SK-N-SH (cell line): ENCODE data around the gene CST9L. TPM values are rescaled to one million over a fixed set of nuclear protein-coding genes. Genes with fewer than 3 reads are reported as not detected.

Experiments
- CTCF ChIA-PET: fragments of 300-600, 350-600 bp; formaldehyde crosslinking; extraction: SDS; loops from one replicate; lab custom pipeline; 2021; lab: Yijun Ruan, JAX
- POLR2A ChIA-PET: fragments of 350-600 bp; sonication (Branson Sonifier 250); formaldehyde crosslinking; extraction: SDS; loops from one replicate; lab custom pipeline; 2020; ENCODE audit warnings: antibody characterized with exemption, inconsistent platforms; lab: Yijun Ruan, JAX
- DNase-seq: peaks from one replicate; pipeline ENCODE4 v3.0.0; 2012
- H2AFZ ChIP-seq: fragments of 200-600 bp; sonication (generic); 2 replicates; pipeline ENCODE4 v1.8.1; 2016; ENCODE audit warnings: antibody characterized with exemption, mild to moderate bottlenecking, low read depth
- H3F3A ChIP-seq: fragments of 200-600 bp; sonication (generic); replicated peaks from 2 replicates; pipeline ENCODE3; 2016; ENCODE audit warnings: antibody characterized with exemption, mild to moderate bottlenecking; ENCODE audit not compliant: insufficient read depth
- H3K27ac ChIP-seq, 2 experiments: fragments of 200-500 bp in 1 of 2; fragments of 200-600 bp in 1 of 2; sonication (Bioruptor generic) in 1 of 2; sonication (generic), shearing (Covaris generic) in 1 of 2; 2 replicates each; pipeline versions ENCODE4 v1.5.1 to v1.6.1; 2014 to 2016; ENCODE audit warnings: low read depth in 2 of 2, inconsistent platforms in 1 of 2, low read length in 1 of 2, mild to moderate bottlenecking in 1 of 2, mixed read lengths in 1 of 2
- H3K27me3 ChIP-seq: fragments of 200-600 bp; sonication (generic), shearing (Covaris generic); 2 replicates; pipeline ENCODE4 v1.6.1; 2016; ENCODE audit warnings: mixed run types; ENCODE audit not compliant: insufficient read depth
- H3K36me3 ChIP-seq, 2 experiments: fragments of 200-500 bp in 1 of 2; fragments of 200-600 bp in 1 of 2; sonication (Bioruptor generic) in 1 of 2; sonication (generic) in 1 of 2; replicated peaks in 1 of 2; 2 replicates each; pipeline versions ENCODE3 to v1.5.1; 2014 to 2016; ENCODE audit warnings: low read length in 1 of 2, mild to moderate bottlenecking in 1 of 2; ENCODE audit not compliant: insufficient read depth in 2 of 2, control insufficient read depth in 1 of 2
- H3K4me1 ChIP-seq, 2 experiments: fragments of 200-500 bp in 1 of 2; fragments of 200-600 bp in 1 of 2; sonication (Bioruptor generic) in 1 of 2; sonication (generic), shearing (Covaris generic) in 1 of 2; 2 replicates each; pipeline versions ENCODE4 v1.5.1 to v1.6.1; 2014 to 2016; ENCODE audit warnings: low read depth in 1 of 2, low read length in 1 of 2, mixed run types in 1 of 2; ENCODE audit not compliant: insufficient read depth in 2 of 2, control insufficient read depth in 1 of 2
- H3K4me2 ChIP-seq: fragments of 200-600 bp; sonication (generic), shearing (Covaris generic); 2 replicates; pipeline ENCODE4 v1.6.1; 2017; ENCODE audit warnings: mixed run types
- H3K4me3 ChIP-seq, 2 experiments: fragments of 200-500 bp in 1 of 2; fragments of 200-600 bp in 1 of 2; sonication (Bioruptor generic) in 1 of 2; sonication (generic), shearing (Covaris generic) in 1 of 2; 2 replicates each; pipeline versions ENCODE4 v1.5.1 to v1.8.1; 2014 to 2016; ENCODE audit warnings: low read depth in 2 of 2, inconsistent platforms in 1 of 2, low read length in 1 of 2, mild to moderate bottlenecking in 1 of 2, mixed read lengths in 1 of 2, moderate library complexity in 1 of 2
- H3K79me2 ChIP-seq: fragments of 200-600 bp; sonication (generic); 2 replicates; pipeline ENCODE4 v1.8.1; 2017; ENCODE audit warnings: mild to moderate bottlenecking; ENCODE audit not compliant: insufficient read depth
- H3K9ac ChIP-seq: fragments of 200-600 bp; sonication (generic); 2 replicates; pipeline ENCODE4 v1.6.1; 2017; ENCODE audit warnings: mixed run types
- H3K9me2 ChIP-seq: fragments of 200-600 bp; sonication (generic); 2 replicates; pipeline ENCODE4 v1.6.1; 2017; ENCODE audit warnings: mixed run types
- H3K9me3 ChIP-seq: fragments of 200-600 bp; sonication (generic); 2 replicates; pipeline ENCODE4 v1.6.1; 2017; ENCODE audit warnings: mixed run types, mild to moderate bottlenecking, moderate library complexity
- H4K20me1 ChIP-seq: fragments of 200-600 bp; sonication (generic); 2 replicates; pipeline ENCODE4 v1.6.1; 2017; ENCODE audit warnings: mild to moderate bottlenecking, mixed run types; ENCODE audit not compliant: insufficient read depth
- CHD2 ChIP-seq: fragments of 150-350 bp; IDR thresholded peaks from 2 replicates; pipeline ENCODE4 v1.6.1; 2018; ENCODE audit warnings: low read length; ENCODE audit not compliant: partially characterized antibody
- ELF1 ChIP-seq: IDR thresholded peaks from 2 replicates; pipeline ENCODE4 v1.4.0; 2012
- EP300 ChIP-seq, 2 experiments: IDR thresholded peaks; 2 replicates each; pipeline versions ENCODE4 v1.4.0 to v1.6.1; 2012; ENCODE audit warnings: borderline replicate concordance in 1 of 2, low read depth in 1 of 2, low read length in 1 of 2
- FOSL2 ChIP-seq: IDR thresholded peaks from 2 replicates; pipeline ENCODE4 v1.4.0; 2012; ENCODE audit warnings: low read depth, mild to moderate bottlenecking, moderate library complexity, borderline replicate concordance
- FOXM1 ChIP-seq: IDR thresholded peaks from 2 replicates; pipeline ENCODE4 v1.4.0; 2012; ENCODE audit warnings: low read depth, mild to moderate bottlenecking
- MEF2A ChIP-seq: IDR thresholded peaks from 2 replicates; pipeline ENCODE4 v1.4.0; 2012; ENCODE audit warnings: low read depth, borderline replicate concordance
- MXI1 ChIP-seq: IDR thresholded peaks from 2 replicates; pipeline ENCODE4 v1.6.1; 2012; ENCODE audit warnings: mild to moderate bottlenecking, low read depth, low read length, improper control_type of control experiment
- NRF1 ChIP-seq: IDR thresholded peaks from 2 replicates; pipeline ENCODE4 v1.6.1; 2012; ENCODE audit warnings: low read depth, mild to moderate bottlenecking, low read length
- POLR2AphosphoS5 ChIP-seq: IDR thresholded peaks from 2 replicates; pipeline ENCODE4 v1.6.1; 2012; ENCODE audit warnings: low read depth, low read length
- RAD21 ChIP-seq: IDR thresholded peaks from 2 replicates; pipeline ENCODE4 v1.6.1; 2012; ENCODE audit warnings: mild to moderate bottlenecking, low read length
- RXRA ChIP-seq: IDR thresholded peaks from 2 replicates; pipeline ENCODE4 v1.4.0; 2012; ENCODE audit warnings: low read depth, mild to moderate bottlenecking, borderline replicate concordance
- SIN3A ChIP-seq: IDR thresholded peaks from 2 replicates; pipeline ENCODE4 v1.6.1; 2012; ENCODE audit warnings: low read depth, mild to moderate bottlenecking, low read length, moderate library complexity, borderline replicate concordance
- TAF1 ChIP-seq: IDR thresholded peaks from 2 replicates; pipeline ENCODE4 v1.6.1; 2012; ENCODE audit warnings: low read depth, mild to moderate bottlenecking, low read length, moderate library complexity, borderline replicate concordance
- WGBS: methylation state at CpG from one replicate; pipeline ENCODE4 v1.1.6; 2017; ENCODE audit warnings: low lambda C conversion rate; 5-methylcytosine and 5-hydroxymethylcytosine counted together
- polyA plus RNA-seq, 3 experiments: library from polyadenylated mRNA; depleted of rRNA; stranded (reverse); fragments of >200 nt; gene quantifications; 2 replicates each; pipeline ENCODE4 v1.2.3, GENCODE V29; 2012
- TF ChIP-seq, protein P1 (sequence below): IDR thresholded peaks from 2 replicates; pipeline ENCODE4 v1.4.0; 2012; ENCODE audit warnings: low read depth
- TF ChIP-seq, protein P2 (sequence below): fragments of 150-350 bp; IDR thresholded peaks from 2 replicates; pipeline ENCODE4 v1.6.1; 2016; ENCODE audit warnings: mild to moderate bottlenecking, low read depth, low read length
- TF ChIP-seq, protein P3 (sequence below): IDR thresholded peaks from 2 replicates; pipeline ENCODE4 v1.4.0; 2012; ENCODE audit warnings: low read depth, borderline replicate concordance
- TF ChIP-seq, protein P4 (sequence below): fragments of 200-600 bp; sonication (generic); IDR thresholded peaks from 2 replicates; pipeline ENCODE4 v1.6.1; 2017; ENCODE audit warnings: antibody characterized with exemption, mild to moderate bottlenecking, moderate library complexity
- TF ChIP-seq, protein P5 (sequence below): IDR thresholded peaks from 2 replicates; pipeline ENCODE4 v1.6.1; 2012; ENCODE audit warnings: mild to moderate bottlenecking, low read depth, low read length, moderate library complexity

Gene CST9L
- polyA plus RNA-seq, 1 of the 3 experiments (the other 2 are of a cell fraction): not detected

DNA sequence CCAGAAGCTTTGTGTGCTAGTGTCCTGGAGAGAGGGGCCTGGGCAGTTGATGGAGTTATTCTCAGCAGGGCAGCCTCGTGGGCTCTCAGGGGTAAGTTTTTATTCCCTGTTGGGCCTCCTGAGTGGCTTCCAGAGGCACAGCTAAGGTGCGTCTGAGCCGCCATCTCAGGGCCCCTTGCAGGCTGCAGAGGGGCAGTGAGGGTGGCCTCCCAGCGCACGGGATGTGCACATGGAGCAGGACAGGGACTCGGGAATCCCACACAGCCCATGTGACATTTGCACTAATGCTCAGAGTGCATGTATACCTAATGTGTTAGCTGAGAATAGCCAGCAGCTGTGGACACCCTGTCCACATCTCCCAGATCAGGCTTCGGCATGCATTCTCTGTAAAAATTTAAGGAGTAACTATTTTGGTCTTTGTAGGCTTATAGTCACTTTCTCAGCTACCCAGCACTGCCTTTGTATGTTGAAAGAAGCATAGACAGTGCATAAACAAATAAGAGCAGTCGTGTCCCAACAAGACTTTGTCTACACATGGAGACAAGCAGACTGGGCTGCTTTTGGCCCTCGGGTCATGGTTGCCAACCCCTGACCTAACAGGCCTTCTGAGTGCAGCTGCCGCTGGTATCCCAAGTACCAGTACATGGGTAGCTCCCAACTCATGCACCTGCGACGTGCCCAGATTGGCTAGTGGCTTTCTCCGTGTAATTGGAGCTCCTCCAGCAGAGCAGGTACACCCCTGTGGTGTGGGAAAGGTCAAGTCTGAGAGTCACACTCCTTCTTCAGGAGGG lies 18.6 kb upstream of the CST9L start:
- WGBS: 8% methylated on average over 9 of the region's 13 CpGs
- TF ChIP-seq FOXM1 (no peak), EP300 (IDR thresholded peaks at IDR 0.05; ENCODE audit: borderline replicate concordance in 1 of 2, low read depth in 1 of 2, low read length in 1 of 2) (no peak), POLR2AphosphoS5 (no peak), ELF1 (no peak), RXRA (no peak), MEF2A (no peak), NRF1 (no peak), MXI1 (no peak), CHD2 (no peak), FOSL2 (no peak), SIN3A (no peak), RAD21 (no peak), TAF1 (no peak)
- TF ChIP-seq, protein P1, sequence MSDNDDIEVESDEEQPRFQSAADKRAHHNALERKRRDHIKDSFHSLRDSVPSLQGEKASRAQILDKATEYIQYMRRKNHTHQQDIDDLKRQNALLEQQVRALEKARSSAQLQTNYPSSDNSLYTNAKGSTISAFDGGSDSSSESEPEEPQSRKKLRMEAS: no peak
- TF ChIP-seq, protein P2, sequence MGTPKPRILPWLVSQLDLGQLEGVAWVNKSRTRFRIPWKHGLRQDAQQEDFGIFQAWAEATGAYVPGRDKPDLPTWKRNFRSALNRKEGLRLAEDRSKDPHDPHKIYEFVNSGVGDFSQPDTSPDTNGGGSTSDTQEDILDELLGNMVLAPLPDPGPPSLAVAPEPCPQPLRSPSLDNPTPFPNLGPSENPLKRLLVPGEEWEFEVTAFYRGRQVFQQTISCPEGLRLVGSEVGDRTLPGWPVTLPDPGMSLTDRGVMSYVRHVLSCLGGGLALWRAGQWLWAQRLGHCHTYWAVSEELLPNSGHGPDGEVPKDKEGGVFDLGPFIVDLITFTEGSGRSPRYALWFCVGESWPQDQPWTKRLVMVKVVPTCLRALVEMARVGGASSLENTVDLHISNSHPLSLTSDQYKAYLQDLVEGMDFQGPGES: no peak
- TF ChIP-seq, protein P3, sequence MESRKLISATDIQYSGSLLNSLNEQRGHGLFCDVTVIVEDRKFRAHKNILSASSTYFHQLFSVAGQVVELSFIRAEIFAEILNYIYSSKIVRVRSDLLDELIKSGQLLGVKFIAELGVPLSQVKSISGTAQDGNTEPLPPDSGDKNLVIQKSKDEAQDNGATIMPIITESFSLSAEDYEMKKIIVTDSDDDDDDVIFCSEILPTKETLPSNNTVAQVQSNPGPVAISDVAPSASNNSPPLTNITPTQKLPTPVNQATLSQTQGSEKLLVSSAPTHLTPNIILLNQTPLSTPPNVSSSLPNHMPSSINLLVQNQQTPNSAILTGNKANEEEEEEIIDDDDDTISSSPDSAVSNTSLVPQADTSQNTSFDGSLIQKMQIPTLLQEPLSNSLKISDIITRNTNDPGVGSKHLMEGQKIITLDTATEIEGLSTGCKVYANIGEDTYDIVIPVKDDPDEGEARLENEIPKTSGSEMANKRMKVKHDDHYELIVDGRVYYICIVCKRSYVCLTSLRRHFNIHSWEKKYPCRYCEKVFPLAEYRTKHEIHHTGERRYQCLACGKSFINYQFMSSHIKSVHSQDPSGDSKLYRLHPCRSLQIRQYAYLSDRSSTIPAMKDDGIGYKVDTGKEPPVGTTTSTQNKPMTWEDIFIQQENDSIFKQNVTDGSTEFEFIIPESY: no peak
- TF ChIP-seq, protein P4, sequence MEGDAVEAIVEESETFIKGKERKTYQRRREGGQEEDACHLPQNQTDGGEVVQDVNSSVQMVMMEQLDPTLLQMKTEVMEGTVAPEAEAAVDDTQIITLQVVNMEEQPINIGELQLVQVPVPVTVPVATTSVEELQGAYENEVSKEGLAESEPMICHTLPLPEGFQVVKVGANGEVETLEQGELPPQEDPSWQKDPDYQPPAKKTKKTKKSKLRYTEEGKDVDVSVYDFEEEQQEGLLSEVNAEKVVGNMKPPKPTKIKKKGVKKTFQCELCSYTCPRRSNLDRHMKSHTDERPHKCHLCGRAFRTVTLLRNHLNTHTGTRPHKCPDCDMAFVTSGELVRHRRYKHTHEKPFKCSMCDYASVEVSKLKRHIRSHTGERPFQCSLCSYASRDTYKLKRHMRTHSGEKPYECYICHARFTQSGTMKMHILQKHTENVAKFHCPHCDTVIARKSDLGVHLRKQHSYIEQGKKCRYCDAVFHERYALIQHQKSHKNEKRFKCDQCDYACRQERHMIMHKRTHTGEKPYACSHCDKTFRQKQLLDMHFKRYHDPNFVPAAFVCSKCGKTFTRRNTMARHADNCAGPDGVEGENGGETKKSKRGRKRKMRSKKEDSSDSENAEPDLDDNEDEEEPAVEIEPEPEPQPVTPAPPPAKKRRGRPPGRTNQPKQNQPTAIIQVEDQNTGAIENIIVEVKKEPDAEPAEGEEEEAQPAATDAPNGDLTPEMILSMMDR: no peak
- TF ChIP-seq, protein P5, sequence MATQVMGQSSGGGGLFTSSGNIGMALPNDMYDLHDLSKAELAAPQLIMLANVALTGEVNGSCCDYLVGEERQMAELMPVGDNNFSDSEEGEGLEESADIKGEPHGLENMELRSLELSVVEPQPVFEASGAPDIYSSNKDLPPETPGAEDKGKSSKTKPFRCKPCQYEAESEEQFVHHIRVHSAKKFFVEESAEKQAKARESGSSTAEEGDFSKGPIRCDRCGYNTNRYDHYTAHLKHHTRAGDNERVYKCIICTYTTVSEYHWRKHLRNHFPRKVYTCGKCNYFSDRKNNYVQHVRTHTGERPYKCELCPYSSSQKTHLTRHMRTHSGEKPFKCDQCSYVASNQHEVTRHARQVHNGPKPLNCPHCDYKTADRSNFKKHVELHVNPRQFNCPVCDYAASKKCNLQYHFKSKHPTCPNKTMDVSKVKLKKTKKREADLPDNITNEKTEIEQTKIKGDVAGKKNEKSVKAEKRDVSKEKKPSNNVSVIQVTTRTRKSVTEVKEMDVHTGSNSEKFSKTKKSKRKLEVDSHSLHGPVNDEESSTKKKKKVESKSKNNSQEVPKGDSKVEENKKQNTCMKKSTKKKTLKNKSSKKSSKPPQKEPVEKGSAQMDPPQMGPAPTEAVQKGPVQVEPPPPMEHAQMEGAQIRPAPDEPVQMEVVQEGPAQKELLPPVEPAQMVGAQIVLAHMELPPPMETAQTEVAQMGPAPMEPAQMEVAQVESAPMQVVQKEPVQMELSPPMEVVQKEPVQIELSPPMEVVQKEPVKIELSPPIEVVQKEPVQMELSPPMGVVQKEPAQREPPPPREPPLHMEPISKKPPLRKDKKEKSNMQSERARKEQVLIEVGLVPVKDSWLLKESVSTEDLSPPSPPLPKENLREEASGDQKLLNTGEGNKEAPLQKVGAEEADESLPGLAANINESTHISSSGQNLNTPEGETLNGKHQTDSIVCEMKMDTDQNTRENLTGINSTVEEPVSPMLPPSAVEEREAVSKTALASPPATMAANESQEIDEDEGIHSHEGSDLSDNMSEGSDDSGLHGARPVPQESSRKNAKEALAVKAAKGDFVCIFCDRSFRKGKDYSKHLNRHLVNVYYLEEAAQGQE: no peak
- TF ChIP-seq, all 33 proteins: peak for 0

More for the DNA sequence above, 18.6 kb upstream of the CST9L start:
- Histone ChIP-seq H3K9ac (no peak overlapping the region), H3K27ac (no peak overlapping the region), H2AFZ (no peak overlapping the region), H3K4me1 (no peaks in the 10 kb centered on the region), H3K79me2 (no peaks in the 10 kb centered on the region), H3K9me3 (no peaks in the 10 kb centered on the region), H3K36me3 (no peaks in the 10 kb centered on the region), H4K20me1 (no peaks in the 10 kb centered on the region), H3K4me2 (no peak overlapping the region), H3K4me3 (no peak overlapping the region), H3K27me3 (no peaks in the 10 kb centered on the region), H3K9me2 (no peaks in the 10 kb centered on the region), H3F3A (no peaks in the 10 kb centered on the region)
- DNase-seq: no peak
- CTCF ChIA-PET: no interaction called here
- POLR2A ChIA-PET: no interaction called here
